ENCODE data around the gene ATP1A4.

- TF ChIP-seq, protein P1, sequence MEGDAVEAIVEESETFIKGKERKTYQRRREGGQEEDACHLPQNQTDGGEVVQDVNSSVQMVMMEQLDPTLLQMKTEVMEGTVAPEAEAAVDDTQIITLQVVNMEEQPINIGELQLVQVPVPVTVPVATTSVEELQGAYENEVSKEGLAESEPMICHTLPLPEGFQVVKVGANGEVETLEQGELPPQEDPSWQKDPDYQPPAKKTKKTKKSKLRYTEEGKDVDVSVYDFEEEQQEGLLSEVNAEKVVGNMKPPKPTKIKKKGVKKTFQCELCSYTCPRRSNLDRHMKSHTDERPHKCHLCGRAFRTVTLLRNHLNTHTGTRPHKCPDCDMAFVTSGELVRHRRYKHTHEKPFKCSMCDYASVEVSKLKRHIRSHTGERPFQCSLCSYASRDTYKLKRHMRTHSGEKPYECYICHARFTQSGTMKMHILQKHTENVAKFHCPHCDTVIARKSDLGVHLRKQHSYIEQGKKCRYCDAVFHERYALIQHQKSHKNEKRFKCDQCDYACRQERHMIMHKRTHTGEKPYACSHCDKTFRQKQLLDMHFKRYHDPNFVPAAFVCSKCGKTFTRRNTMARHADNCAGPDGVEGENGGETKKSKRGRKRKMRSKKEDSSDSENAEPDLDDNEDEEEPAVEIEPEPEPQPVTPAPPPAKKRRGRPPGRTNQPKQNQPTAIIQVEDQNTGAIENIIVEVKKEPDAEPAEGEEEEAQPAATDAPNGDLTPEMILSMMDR (conservative IDR thresholded peaks at IDR 0.05; ENCODE audit: low read length), result no peak
- TF ChIP-seq EZH2phosphoT487 (IDR thresholded peaks at IDR 0.05; ENCODE audit: borderline replicate concordance, low read depth, low read length), result no peak
These were observed 2.2 kb upstream of the ATP1A4 start for GRCh38 chr1:160149233-160149632.

All from OCI-LY7 (cell line).